GM21360 (cell line): ENCODE data around the gene GTF3C6.
A peak's percentile ranks its signal among the peaks of the same experiment; 100 is the strongest.
"Not testable (repeated sequence)": the region's sequence is repeated elsewhere in the genome, so short reads cannot be mapped to it uniquely, and the experiment has no call there.

Source experiments
- ATAC-seq: cut with Tn5 transposase; IDR thresholded peaks from one replicate; pipeline ENCODE4 v1.9.1; 2021; ENCODE audit warnings: mild to moderate bottlenecking, moderate library complexity; ENCODE audit not compliant: unreplicated experiment

The GTF3C6 gene, protein sequence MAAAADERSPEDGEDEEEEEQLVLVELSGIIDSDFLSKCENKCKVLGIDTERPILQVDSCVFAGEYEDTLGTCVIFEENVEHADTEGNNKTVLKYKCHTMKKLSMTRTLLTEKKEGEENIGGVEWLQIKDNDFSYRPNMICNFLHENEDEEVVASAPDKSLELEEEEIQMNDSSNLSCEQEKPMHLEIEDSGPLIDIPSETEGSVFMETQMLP

GRCh38 chr6:110958329-110959192 lies at the start of gene GTF3C6:
TSS of gene GTF3C6 (plus strand) at chr6:110958706. CDS start at chr6:110958770, 64 bp downstream.
- ATAC-seq = peak; percentile 95

- no peak for ATAC-seq
Measured at GRCh38 chr6:110930781-110931180, 27.7 kb upstream of the GTF3C6 start.

DNA sequence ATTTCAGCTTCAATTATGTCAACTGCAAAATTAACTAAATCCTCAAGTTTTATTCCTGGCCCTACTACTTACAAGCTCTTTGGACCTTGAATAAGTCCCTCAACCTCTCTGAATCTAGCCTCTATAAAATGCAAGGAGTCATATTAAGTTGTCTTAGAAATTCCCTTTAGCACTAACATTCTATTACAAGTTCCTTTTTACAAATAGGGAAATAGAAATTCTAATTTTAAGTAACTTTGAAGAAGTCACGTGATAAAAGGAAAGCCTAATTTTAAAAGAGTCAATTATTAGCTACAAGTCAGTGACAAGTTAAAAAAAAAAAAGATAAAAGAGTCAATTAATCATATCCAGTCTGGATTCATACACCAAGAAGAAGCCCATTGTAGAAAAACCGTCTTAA lies 24.6 kb upstream of the GTF3C6 start:
- no peak for ATAC-seq

DNA sequence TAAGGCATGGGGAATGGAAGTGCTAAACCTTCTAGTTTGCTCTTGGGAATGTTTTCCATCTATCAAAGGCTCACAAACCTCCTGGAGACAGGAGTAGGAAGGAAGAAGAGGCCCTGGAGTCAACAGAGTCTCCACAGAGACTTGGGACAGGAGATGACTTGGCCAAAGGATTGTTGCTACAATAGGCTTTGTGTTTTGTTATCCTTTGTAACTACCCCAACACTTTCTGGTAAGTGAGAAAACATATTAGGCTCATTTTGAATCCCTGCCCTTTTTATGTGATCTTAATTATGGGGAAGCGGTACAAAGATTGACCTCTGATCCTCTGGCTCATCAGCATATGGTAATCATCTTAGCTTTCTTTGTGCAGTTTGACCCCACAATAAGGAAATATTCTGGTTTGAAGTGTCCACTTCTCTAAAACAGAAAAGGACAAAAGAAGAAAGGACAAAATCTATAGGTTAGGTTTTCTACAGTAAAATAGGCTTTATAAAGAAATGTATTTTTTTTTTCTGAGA lies 24.1 kb upstream of the GTF3C6 start:
- no peak for ATAC-seq

DNA sequence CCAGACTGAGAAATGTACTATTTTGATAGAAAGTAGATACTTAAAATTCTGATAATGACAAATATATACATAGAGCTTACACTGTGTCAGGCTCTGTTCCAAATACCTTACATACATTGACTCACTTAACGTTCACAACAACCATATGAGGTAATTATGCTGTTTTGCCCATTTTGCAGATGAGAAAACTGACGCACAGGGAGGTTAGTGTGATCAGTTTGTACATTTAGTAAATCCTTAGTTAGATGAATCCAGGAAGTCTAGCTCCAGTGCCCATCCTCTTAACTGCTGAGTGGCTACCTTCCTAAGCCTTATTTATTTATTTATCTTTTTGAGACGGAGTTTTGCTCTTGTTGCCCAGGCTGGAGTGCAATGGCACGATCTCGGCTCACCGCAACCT lies 23.3 kb upstream of the GTF3C6 start:
- no peak for ATAC-seq

DNA sequence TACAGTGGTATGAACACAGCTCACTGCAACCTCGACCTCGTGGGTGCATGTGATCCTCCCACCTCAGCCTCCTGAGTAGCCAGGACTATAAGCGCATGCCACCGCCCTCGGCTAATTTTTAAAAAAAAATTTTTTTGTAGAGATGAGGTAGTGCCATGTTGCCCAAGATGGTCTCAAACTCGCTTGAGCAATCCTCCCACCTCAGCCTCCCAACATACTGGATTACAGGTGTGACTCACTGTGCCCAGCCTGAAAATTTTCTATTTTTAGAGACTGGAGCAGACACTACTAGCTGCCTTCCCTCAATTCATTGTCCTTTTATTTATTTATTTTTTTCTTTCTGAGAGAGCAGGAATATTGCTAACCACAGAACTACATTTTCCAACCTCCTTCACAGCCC lies 20.3 kb upstream of the GTF3C6 start:
- ATAC-seq = no peak

- no peak for ATAC-seq
Measured at GRCh38 chr6:110939429-110940200, 18.9 kb upstream of the GTF3C6 start.

DNA sequence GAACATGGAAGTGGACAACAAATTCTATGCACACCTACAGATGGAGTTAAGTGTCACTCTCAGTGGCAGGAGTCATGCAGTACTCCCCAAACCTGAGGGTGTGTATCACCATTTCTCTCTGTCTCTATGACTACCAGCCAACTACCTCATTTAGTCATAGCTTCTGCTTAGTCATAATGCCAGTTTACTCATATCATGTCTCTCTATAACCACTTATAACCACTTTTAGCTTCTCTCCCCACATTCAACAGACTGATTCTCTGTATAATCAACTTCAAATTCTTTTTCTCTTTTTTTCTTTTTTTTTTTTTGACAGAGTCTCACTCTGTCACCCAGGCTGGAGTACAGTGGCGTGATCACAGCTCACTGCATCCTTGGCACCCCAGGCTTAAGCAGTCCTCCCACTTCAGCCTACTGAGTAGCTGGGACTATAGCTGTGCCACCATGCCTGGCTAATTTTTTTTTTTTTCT lies 13.8 kb upstream of the GTF3C6 start:
- peak; percentile 99 for ATAC-seq

DNA sequence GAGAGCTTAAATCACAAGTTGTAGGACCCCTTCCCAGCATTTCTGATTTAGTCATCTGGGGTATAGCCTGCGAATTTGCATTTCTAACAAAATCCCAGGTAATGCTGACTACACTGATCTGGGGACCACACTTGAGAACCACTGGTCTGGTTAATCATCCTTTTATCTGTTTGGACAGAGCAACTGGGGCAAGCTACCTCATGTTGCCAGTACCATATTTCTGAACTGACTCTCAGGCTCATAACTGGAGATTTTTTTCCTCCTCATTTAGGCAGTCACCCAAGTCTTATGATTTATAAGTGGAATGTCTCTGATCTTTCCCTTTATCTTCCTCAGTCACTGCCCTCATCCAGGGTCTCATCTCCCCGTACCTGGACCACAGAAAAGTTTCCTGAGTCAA lies 12.0 kb upstream of the GTF3C6 start:
- ATAC-seq = no peak

GRCh38 chr6:110949679-110950285 lies 8.7 kb upstream of the GTF3C6 start:
- no peak for ATAC-seq

GRCh38 chr6:110950440-110950839 lies 8.1 kb upstream of the GTF3C6 start:
- no peak for ATAC-seq

DNA sequence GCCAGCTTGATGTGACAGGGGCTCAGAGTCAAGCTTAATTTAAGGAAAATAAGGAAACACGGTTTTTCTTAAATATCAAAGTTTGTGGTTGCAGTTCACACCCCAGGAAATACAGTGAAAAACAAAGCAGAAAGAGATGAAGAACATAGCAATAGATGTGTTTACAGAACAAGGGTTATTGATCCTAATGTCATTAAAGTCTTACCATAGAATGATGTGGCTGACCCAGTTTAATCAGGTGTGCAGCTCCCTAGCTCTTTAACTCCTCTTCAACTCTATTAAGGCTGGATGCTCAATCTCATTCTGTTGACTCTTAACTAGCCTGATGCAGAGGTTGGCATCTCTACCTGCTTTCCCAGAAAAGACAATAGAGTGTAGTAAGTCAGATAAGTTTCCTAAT lies 7.5 kb upstream of the GTF3C6 start:
- ATAC-seq = no peak

GRCh38 chr6:110951986-110952794 lies 6.3 kb upstream of the GTF3C6 start:
- no peak for ATAC-seq

- no peak for ATAC-seq
Measured at GRCh38 chr6:110953633-110954303, 4.7 kb upstream of the GTF3C6 start.

DNA sequence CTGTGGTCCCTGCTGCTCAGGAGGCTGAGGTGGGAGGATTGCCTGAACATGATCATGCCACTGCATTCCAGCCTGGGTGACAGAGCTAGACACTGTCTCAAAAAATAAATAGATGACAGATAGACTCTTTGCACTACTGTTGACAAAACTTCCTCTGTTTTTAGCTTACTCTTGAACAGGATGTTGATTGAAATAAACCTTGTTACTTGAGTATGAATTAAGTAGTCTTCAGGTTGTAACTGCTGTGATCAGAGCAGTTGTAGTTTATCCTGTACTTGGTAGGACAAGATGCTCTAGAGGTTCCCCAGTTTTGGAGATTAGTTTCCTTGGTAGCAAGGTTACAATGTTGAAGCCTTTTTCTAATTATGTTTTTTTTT lies 1.5 kb downstream of the GTF3C6 start:
- no peak for ATAC-seq

- not testable (repeated sequence) for ATAC-seq
Measured at GRCh38 chr6:110962636-110963035, 4.1 kb downstream of the GTF3C6 start.

GRCh38 chr6:110965629-110966229 lies 7.2 kb downstream of the GTF3C6 start:
- ATAC-seq = no peak

GRCh38 chr6:110968661-110969060 lies 10.2 kb downstream of the GTF3C6 start:
- not testable (repeated sequence) for ATAC-seq

- ATAC-seq = no peak
Measured at GRCh38 chr6:110971468-110971867, 13.0 kb downstream of the GTF3C6 start.
